Caki2 (cell line): ENCODE measurements around the gene FAM53B. TPM values are rescaled to one million over a fixed set of nuclear protein-coding genes. Genes with fewer than 3 reads are reported as not detected.

ENCODE experiments used
- DNase-seq: peaks from one replicate; pipeline ENCODE4 v3.0.0-alpha.2; 2015; ENCODE audit warnings: low read depth
- in situ Hi-C: cut with HindIII; loops from 2 replicates; pipeline ENCODE4 v1.10.0; 2016; ENCODE audit warnings: low sequenced_read_pairs, low pct_unique_long_range_greater_than_20kb, mixed read lengths
- total RNA-seq: library from RNA; depleted of rRNA; stranded (reverse); fragments of >200 nt; shearing (Covaris generic); gene quantifications from 2 replicates; pipeline ENCODE4 v1.2.3, GENCODE V29; 2014; ENCODE audit warnings: low replicate concordance

FAM53B gene
- total RNA-seq, 1 experiment from 2014 or later = 10.5 TPM

DNA sequence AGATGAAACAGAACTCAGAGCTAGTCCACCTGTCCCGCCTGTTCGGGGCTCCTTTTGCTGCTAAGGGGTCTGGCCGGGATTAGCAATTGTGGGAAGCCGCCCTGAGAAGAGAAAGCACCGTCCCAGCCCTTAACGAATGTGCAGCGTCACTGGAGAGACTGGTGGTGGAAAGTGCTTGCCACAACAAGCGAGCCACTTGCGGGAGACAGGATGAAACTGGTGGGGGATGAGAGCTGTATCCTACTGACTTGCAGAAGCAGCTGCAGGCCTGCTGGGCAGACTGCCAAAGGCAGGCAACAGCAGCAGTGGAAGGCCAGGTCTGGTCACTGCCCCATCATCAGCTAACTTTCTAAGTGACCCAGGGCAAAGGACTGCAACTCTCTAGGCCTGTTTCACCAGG, 95.4 kb downstream of the FAM53B start:
- in situ Hi-C loops = no loop called here
- no peak for DNase-seq

GRCh38 chr10:124648131-124648475, 96.1 kb downstream of the FAM53B start:
- no peak for DNase-seq
- in situ Hi-C loops = no loop called here

GRCh38 chr10:124647421-124648130, 96.6 kb downstream of the FAM53B start:
- DNase-seq = no peak
- in situ Hi-C loops = no loop called here

- in situ Hi-C loops = no loop called here
- DNase-seq = peak; percentile 34
Measured at GRCh38 chr10:124646483-124647352, 97.5 kb downstream of the FAM53B start.

DNA sequence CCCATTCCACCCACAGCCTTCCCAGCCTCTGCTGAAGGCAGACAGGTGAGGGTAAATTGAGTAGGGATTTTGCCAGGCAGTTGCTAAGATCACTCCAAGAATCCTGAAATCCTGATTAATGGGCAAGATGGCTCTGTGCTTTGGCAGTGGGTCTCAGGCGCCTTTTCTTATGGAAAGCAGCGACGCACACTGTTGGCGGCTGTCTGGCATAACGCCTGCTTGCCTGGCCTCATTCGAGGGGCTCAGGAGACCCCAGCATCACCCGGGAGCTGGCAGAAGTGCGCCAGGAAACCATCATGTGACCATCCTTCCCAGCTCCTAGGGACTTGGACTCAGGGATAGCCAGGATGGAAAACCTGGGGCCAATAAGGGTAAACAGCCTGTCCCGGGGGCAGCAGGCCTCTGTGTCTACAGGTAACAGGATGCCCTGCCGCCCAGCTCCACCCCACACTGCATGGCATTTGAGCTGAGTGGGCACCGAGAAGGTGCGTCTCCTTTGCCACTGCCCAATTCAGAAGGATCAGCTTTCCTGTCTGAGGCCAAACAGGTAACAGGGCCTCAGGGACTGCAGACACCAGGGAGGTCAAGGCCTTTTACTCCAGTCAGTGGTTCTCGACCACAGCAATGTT, 98.6 kb downstream of the FAM53B start:
- DNase-seq = no peak
- in situ Hi-C loops = no loop called here

- in situ Hi-C loops = no loop called here
- DNase-seq = no peak
Measured at GRCh38 chr10:124644771-124645415, 99.3 kb downstream of the FAM53B start.

DNA sequence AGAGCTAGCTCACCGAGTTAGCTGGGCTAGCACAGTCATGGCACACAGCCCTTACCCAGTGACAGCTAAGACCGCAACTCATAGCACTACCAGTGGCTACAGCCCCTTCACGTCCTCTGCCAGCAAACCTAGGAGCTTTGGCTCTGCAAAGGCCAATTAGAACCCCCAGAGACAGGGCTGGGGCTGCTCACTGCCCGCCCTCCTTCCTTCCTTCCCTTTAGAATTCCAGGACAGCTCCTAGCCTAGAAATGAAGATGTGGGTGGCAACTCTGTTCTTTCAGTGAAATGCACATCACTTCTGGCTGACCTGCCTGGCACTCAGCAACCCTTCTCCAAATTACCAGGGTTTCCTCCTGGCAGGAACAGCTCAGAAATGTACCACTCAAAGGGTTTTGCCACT, 99.9 kb downstream of the FAM53B start:
- DNase-seq = no peak

DNA sequence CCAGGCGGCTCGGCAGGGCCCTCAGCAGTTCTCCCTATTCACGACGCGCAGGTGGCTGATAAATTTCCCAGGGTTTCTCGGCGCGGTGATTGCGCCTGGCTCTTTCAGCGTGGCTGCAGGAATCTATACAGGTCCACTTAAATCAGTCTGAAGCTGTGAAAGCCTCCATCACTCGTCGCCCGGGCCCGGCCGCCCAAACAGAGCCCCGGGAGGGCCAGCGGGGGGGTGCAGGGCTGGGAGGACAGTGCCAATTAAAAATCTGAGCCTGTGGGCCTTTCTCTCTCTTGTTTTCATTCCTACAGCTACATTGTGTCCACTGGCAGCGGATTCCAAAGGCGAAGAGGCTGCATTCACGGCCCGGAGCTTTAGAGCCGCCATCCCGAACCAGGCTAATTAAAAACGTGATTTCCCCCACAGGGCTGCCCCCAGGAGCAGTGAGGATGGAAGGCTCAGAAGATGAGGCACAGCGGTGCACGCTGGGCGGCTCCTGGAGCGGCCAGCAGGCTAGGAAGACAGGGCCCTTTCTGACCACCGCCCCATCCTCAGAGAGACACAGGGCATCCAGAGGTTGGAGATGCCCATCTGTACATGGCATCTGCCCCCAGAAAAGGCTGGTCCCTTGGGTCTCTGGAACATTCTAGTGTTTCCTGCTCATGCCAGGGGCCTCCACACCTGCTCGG, 100.7 kb downstream of the FAM53B start:
- DNase-seq = no peak
- in situ Hi-C loops = no loop called here

More for the DNA sequence above, 99.9 kb downstream of the FAM53B start:
- in situ Hi-C loops = no loop called here

- in situ Hi-C loops = no loop called here
Measured at GRCh38 chr10:124642088-124642710, 102.0 kb downstream of the FAM53B start.

DNA sequence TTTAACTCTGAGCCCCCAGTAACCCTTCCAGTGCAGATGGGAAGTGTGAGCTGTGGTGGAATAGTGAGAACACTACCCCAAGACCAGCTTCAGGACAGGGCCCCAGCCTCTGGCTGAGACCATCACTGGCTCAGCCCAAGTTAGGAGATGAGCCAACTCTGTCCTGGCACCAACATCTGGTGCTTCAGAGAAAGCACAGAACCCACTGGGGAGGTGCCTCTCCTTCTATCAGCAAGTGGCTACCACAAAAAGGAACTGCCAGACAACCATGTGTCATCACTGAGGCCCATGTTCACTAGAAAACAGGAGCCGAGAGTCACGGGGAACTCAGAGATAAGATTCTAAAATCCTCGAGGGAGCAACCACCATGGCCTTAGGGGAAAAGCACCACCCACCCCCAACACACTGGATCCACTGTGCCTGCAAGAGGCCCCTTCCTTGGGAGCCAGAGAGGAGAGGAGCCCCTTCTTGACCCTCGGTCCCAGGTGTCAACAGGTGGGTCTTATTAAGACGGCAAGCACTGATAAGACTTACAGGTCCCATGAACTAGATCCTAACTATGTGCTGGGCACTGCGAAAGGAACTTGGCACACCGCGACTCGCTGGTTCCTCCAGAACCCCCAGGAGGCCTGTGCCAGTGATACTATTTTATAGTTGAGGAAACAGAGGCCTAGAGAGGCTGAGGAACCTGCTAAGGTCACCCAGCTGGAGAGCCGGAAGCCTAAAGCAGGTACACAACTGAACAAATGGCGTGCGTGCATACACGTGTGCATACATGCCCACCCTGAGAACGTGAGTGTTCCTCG, 102.7 kb downstream of the FAM53B start:
- in situ Hi-C loops = no loop called here
- DNase-seq = no peak

More at GRCh38 chr10:124642088-124642710, 102.0 kb downstream of the FAM53B start:
- no peak for DNase-seq

DNA sequence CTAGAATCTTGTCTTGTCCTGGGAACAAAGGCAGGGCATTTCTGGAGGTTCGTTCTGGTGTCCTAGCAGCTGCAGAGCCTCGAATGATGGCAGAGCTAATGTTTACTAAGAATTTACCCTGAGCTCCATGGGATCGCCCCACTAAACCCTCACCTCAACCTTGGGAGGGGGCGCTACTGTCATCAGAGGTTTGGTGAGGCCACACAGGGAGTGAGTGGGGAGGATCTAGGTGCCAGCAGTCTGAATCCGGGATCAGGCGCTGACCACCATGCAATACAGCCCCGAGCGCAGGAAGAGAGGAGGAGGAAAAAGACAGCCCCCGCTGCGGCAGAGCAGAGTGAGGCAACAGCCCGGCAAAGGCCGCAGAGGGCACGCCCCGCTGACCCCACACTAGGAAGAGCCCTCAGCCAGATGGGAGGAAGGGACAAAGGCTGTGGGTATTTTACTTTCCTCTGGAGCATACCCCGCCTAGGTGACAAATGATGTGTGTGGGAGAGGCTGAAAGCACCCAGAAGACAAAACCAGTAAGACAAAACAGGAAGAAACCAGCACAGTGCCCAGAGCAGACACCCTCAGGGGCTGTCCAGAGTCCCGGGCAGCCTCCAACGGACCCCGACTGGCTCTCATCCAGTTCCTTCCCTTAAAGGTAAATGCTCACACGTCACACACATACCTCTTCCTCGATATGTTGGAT, 103.5 kb downstream of the FAM53B start:
- no peak for DNase-seq
- in situ Hi-C loops = no loop called here

GRCh38 chr10:124640056-124640455, 104.1 kb downstream of the FAM53B start:
- in situ Hi-C loops = no loop called here
- no peak for DNase-seq

DNA sequence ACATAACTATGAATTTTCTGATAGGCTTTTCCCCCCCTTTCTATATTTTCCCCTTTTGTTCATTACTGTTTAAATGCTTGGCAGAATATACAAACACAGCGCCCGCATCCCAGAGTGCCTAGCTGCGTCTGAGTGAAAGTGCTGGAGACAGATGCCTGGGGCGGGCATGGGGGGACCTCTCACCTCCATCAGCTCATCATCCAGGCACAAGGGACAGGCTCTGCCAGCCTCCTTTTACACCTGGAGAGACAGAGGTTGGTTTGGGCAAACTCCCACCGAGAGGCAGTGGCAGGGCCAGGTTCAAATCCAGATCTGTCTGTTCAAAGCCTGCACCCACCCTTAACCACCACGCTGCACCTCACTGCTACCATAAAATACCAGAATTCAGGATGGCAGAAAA, 104.5 kb downstream of the FAM53B start:
- in situ Hi-C loops = no loop called here
- DNase-seq = no peak

DNA sequence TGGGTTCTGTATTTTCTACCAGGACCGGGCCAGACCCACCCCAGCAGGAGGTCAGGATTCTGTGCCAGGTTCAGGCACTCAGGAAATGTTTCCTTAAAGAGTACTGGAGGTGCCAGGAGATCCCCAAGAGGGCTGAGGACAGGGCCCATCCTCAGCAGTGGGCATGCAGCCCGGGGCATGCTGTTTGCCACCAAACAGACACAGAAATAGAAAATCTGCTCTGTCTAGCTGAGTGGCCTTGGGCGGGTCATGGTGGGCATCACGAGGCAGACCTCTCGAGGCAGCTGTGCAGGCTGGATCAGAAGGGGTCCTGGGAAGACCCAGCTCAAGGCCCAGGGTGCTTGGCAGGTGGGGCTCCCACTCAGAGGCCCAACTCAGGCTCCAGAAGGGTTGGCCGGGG, 105.0 kb downstream of the FAM53B start:
- in situ Hi-C loops = no loop called here
- no peak for DNase-seq

GRCh38 chr10:124637746-124638145, 106.4 kb downstream of the FAM53B start:
- DNase-seq = no peak
- in situ Hi-C loops = no loop called here

DNA sequence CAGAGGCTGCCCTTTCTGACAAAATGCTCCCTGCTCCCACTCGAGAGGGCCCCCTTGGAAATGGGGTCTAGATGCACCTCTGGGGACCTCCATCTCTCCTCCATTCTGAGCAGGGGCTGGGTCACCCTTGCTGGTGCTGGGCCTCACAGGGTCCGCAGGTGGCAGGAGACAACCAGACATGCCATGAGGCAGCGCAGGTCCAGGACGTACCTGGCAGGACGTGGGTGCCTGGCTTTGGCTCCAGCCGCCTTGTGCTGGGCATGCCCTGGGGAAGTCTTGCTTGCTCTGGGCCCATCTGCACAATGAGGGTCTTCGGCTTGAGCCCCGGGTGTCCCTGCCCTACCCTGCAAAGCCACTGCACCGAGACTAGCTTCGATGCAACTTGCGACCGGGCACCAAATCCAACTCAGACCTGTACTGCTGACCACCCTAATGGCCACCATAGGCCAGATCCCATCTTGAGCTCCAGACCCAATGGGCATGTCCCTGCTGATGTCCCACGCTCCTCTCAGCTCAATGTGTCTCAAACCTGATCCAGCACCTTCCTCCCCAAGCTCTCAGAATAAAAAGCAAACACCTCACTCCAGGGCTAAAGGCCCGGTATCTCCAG, 107.0 kb downstream of the FAM53B start:
- in situ Hi-C loops = no loop called here
- no peak for DNase-seq
